Naive B cell (primary cell): ENCODE measurements around the gene SULT4A1. TPM values are rescaled to one million over a fixed set of nuclear protein-coding genes. Genes with fewer than 3 reads are reported as not detected.

Experiments used
- ATAC-seq, 2 donors: fragments of 150-1000 bp; cut with Tn5 transposase; 2 replicates each; pipeline ENCODE4 v1.10.0; 2021; ENCODE audit warnings: low read depth in 2 of 2, mild to moderate bottlenecking in 2 of 2, moderate library complexity in 2 of 2
- DNase-seq: peaks from one replicate; pipeline ENCODE4 v3.0.0; 2022
- H3K27ac Mint-ChIP-seq, 6 donors: one replicate each; pipeline ENCODE4 v1.8.0; 2020 to 2022; ENCODE audit warnings: mild to moderate bottlenecking in 6 of 6, mixed read lengths in 6 of 6, moderate library complexity in 5 of 6, inconsistent platforms in 2 of 6
- H3K27me3 Mint-ChIP-seq, 3 donors: one replicate each; pipeline ENCODE4 v1.8.0; 2021 to 2022; ENCODE audit warnings: mixed read lengths in 3 of 3, mild to moderate bottlenecking in 1 of 3
- H3K36me3 Mint-ChIP-seq, 2 donors: one replicate each; pipeline ENCODE4 v1.8.0; 2020 to 2022; ENCODE audit warnings: mixed read lengths in 2 of 2, inconsistent platforms in 1 of 2, mild to moderate bottlenecking in 1 of 2
- H3K4me1 Mint-ChIP-seq, 3 donors: one replicate each; pipeline ENCODE4 v1.8.0; 2020 to 2022; ENCODE audit warnings: mixed read lengths in 3 of 3, inconsistent platforms in 1 of 3, mild to moderate bottlenecking in 1 of 3, moderate library complexity in 1 of 3
- H3K4me3 Mint-ChIP-seq, 8 donors: one replicate each; pipeline ENCODE4 v1.8.0; 2020 to 2022; ENCODE audit warnings: mild to moderate bottlenecking in 8 of 8, mixed read lengths in 8 of 8, moderate library complexity in 8 of 8, inconsistent platforms in 2 of 8
- H3K9me3 Mint-ChIP-seq, 7 donors: one replicate each; pipeline ENCODE4 v1.8.0; 2020 to 2022; ENCODE audit warnings: mixed read lengths in 7 of 7, mild to moderate bottlenecking in 5 of 7, inconsistent platforms in 2 of 7, moderate library complexity in 1 of 7
- polyA plus RNA-seq, 6 donors: library from polyadenylated mRNA; unstranded; fragments of 300-500 nt; fragmentation: Illumina TruSeq; gene quantifications; one replicate each; pipeline ENCODE4 v1.2.3, GENCODE V29; 2021; ENCODE audit warnings: low read depth in 6 of 6

The SULT4A1 gene
- polyA plus RNA-seq, 6 donors from 2014 or later = not detected

GRCh38 chr22:43823911-43824665 lies 38.2 kb downstream of the SULT4A1 start:
- DNase-seq = no peak
- no peak overlapping the region for H3K27ac Mint-ChIP-seq
- H3K4me3 Mint-ChIP-seq = no peak overlapping the region
- H3K27me3 Mint-ChIP-seq = peaks cover 0 to 53% (median 43%) of the 10 kb centered on the region in 3 donors
- no peaks in the 10 kb centered on the region for H3K36me3 Mint-ChIP-seq
- ATAC-seq = no peak
- H3K4me1 Mint-ChIP-seq = no peaks in the 10 kb centered on the region
- H3K9me3 Mint-ChIP-seq = no peaks in the 10 kb centered on the region

GRCh38 chr22:43823353-43823908 lies 38.9 kb downstream of the SULT4A1 start:
- Mint-ChIP-seq H3K4me3 (no peak overlapping the region), H3K9me3 (no peaks in the 10 kb centered on the region), H3K27me3 (peaks cover 0 to 54% (median 44%) of the 10 kb centered on the region in 3 donors), H3K36me3 (no peaks in the 10 kb centered on the region), H3K4me1 (no peaks in the 10 kb centered on the region), H3K27ac (no peak overlapping the region)
- DNase-seq (no peak), ATAC-seq (no peak)

GRCh38 chr22:43821606-43822425 lies 40.5 kb downstream of the SULT4A1 start:
- Mint-ChIP-seq H3K36me3 (no peaks in the 10 kb centered on the region), H3K4me3 (peak overlapping the region in 1 of 8 donors; percentile 19), H3K9me3 (no peaks in the 10 kb centered on the region), H3K27me3 (peaks cover 0 to 54% (median 44%) of the 10 kb centered on the region in 3 donors), H3K4me1 (no peaks in the 10 kb centered on the region), H3K27ac (no peak overlapping the region)
- DNase-seq (no peak), ATAC-seq (no peak)

GRCh38 chr22:43820651-43821305 lies 41.5 kb downstream of the SULT4A1 start:
- Mint-ChIP-seq H3K27me3 (peaks cover 0 to 49% (median 40%) of the 10 kb centered on the region in 3 donors), H3K9me3 (no peaks in the 10 kb centered on the region), H3K36me3 (no peaks in the 10 kb centered on the region), H3K4me3 (peak overlapping the region in 1 of 8 donors; percentile 21), H3K4me1 (no peaks in the 10 kb centered on the region), H3K27ac (no peak overlapping the region)
- DNase-seq (no peak), ATAC-seq (no peak)

GRCh38 chr22:43819931-43820640 lies 42.2 kb downstream of the SULT4A1 start:
- H3K4me3 Mint-ChIP-seq = no peak overlapping the region
- no peaks in the 10 kb centered on the region for H3K4me1 Mint-ChIP-seq
- ATAC-seq (no peak), DNase-seq (no peak)
- no peak overlapping the region for H3K27ac Mint-ChIP-seq
- no peaks in the 10 kb centered on the region for H3K9me3 Mint-ChIP-seq
- no peaks in the 10 kb centered on the region for H3K36me3 Mint-ChIP-seq
- peaks cover 0 to 43% (median 36%) of the 10 kb centered on the region in 3 donors for H3K27me3 Mint-ChIP-seq

- Mint-ChIP-seq H3K4me1 (peaks cover 0 to under 1% (median under 1%) of the 10 kb centered on the region in 3 donors), H3K27me3 (peaks cover 0 to 42% (median 36%) of the 10 kb centered on the region in 3 donors), H3K36me3 (no peaks in the 10 kb centered on the region), H3K27ac (no peak overlapping the region), H3K9me3 (no peaks in the 10 kb centered on the region), H3K4me3 (no peak overlapping the region)
- no peak for DNase-seq
- ATAC-seq = no peak
These were observed 42.8 kb downstream of the SULT4A1 start for GRCh38 chr22:43819421-43819921.

GRCh38 chr22:43818981-43819380 lies 43.3 kb downstream of the SULT4A1 start:
- no peak overlapping the region for H3K4me3 Mint-ChIP-seq
- peaks cover 0 to 42% (median 36%) of the 10 kb centered on the region in 3 donors for H3K27me3 Mint-ChIP-seq
- no peaks in the 10 kb centered on the region for H3K36me3 Mint-ChIP-seq
- ATAC-seq (no peak), DNase-seq (no peak)
- H3K27ac Mint-ChIP-seq = no peak overlapping the region
- peaks cover 0 to 5% (median 4%) of the 10 kb centered on the region in 3 donors for H3K4me1 Mint-ChIP-seq
- no peaks in the 10 kb centered on the region for H3K9me3 Mint-ChIP-seq

GRCh38 chr22:43817402-43817801 lies 44.9 kb downstream of the SULT4A1 start:
- Mint-ChIP-seq H3K9me3 (no peaks in the 10 kb centered on the region), H3K27ac (no peak overlapping the region), H3K36me3 (no peaks in the 10 kb centered on the region), H3K4me3 (peak overlapping the region in 1 of 8 donors; percentile 2), H3K4me1 (peaks cover 9 to 19% (median 15%) of the 10 kb centered on the region in 3 donors), H3K27me3 (peaks cover 0 to 28% (median 28%) of the 10 kb centered on the region in 3 donors)
- DNase-seq (no peak), ATAC-seq (no peak)

- no peaks in the 10 kb centered on the region for H3K36me3 Mint-ChIP-seq
- H3K9me3 Mint-ChIP-seq = no peaks in the 10 kb centered on the region
- peak overlapping the region; percentile 4 to 95 (median 36) for H3K4me3 Mint-ChIP-seq
- no peak for ATAC-seq
- DNase-seq = no peak
- H3K27me3 Mint-ChIP-seq = peaks cover 0 to 3% (median 2%) of the 10 kb centered on the region in 3 donors
- H3K4me1 Mint-ChIP-seq = peaks cover 23 to 26% (median 26%) of the 10 kb centered on the region in 3 donors
- peak overlapping the region in 2 of 6 donors; percentile 17 to 54 for H3K27ac Mint-ChIP-seq
These were observed 48.0 kb downstream of the SULT4A1 start for GRCh38 chr22:43814264-43814663.

GRCh38 chr22:43812890-43813289 lies 49.4 kb downstream of the SULT4A1 start:
- Mint-ChIP-seq H3K36me3 (no peaks in the 10 kb centered on the region), H3K4me3 (peak overlapping the region; percentile 89 to 99 (median 97)), H3K27ac (peak overlapping the region in 5 of 6 donors; percentile 47 to 92 (median 90)), H3K9me3 (no peaks in the 10 kb centered on the region), H3K27me3 (peaks cover 0 to 9% (median 7%) of the 10 kb centered on the region in 3 donors), H3K4me1 (peaks cover 23 to 26% (median 26%) of the 10 kb centered on the region in 3 donors)
- ATAC-seq (no peak), DNase-seq (no peak)

GRCh38 chr22:43812149-43812842 lies 50.0 kb downstream of the SULT4A1 start, which contains the start of gene EFCAB6:
Gene EFCAB6 (minus strand): TSS chr22:43812305. CDS start chr22:43782318, 29,987 bp downstream.
- peaks cover 3 to 15% (median 13%) of the 10 kb centered on the region in 3 donors for H3K27me3 Mint-ChIP-seq

GRCh38 chr22:43811777-43812148 lies 50.5 kb downstream of the SULT4A1 start:
- peak overlapping the region; percentile 89 to 99 (median 97) for H3K4me3 Mint-ChIP-seq
- peak overlapping the region; percentile 77 to 93 (median 91) for H3K27ac Mint-ChIP-seq
- peaks cover 8 to 20% (median 18%) of the 10 kb centered on the region in 3 donors for H3K27me3 Mint-ChIP-seq
- H3K36me3 Mint-ChIP-seq = no peaks in the 10 kb centered on the region
- no peaks in the 10 kb centered on the region for H3K9me3 Mint-ChIP-seq
- ATAC-seq (peak; percentile 18 to 20), DNase-seq (no peak)
- peaks cover 23 to 26% (median 26%) of the 10 kb centered on the region in 3 donors for H3K4me1 Mint-ChIP-seq

More at GRCh38 chr22:43812149-43812842, 50.0 kb downstream of the SULT4A1 start, which contains the start of gene EFCAB6:
- peak; percentile 82 for DNase-seq
- ATAC-seq = peak; percentile 92 to 93
- Mint-ChIP-seq H3K4me3 (peak within 1 kb of the TSS; percentile 89 to 99 (median 97)), H3K4me1 (peaks cover 23 to 26% (median 26%) of the 10 kb centered on the region in 3 donors), H3K9me3 (no peaks in the 10 kb centered on the region), H3K36me3 (no peaks in the 10 kb centered on the region), H3K27ac (peak within 1 kb of the TSS; percentile 77 to 93 (median 91))
